H1 (cell line): ENCODE data around the gene SNED1. TPM values are rescaled to one million over a fixed set of nuclear protein-coding genes. Genes with fewer than 3 reads are reported as not detected.

Source experiments
- CTCF ChIA-PET: fragments of 300-600 bp; sonication (Branson Sonifier 250); formaldehyde crosslinking; loops from one replicate; lab custom pipeline; 2021; ENCODE audit not compliant: partially characterized antibody; lab: Charles Lee
- POLR2A ChIA-PET: fragments of 300-600 bp; sonication (Branson Sonifier 250); formaldehyde crosslinking; loops from one replicate; lab custom pipeline; 2021; ENCODE audit warnings: inconsistent platforms; ENCODE audit not compliant: partially characterized antibody; lab: Charles Lee
- DNase-seq, 2 experiments: peaks; one replicate each; pipeline versions ENCODE4 v3.0.0 to v3.0.0-alpha.2; 2010 to 2022; ENCODE audit warnings: low spot score in 2 of 2, low read depth in 1 of 2, mixed read lengths in 1 of 2
- FAIRE-seq: peaks from 2 replicates; lab custom pipeline; 2011; peaks lifted over from hg19 to GRCh38; lab: Jason Lieb, UNC
- H2AFZ ChIP-seq: 2 replicates; pipeline ENCODE4 v1.8.1; 2012; ENCODE audit warnings: low read length, inconsistent platforms
- H2AK5ac ChIP-seq: 2 replicates; pipeline ENCODE4 v1.6.1; 2013; ENCODE audit warnings: low read depth, low read length
- H2BK120ac ChIP-seq: replicated peaks from 2 replicates; pipeline ENCODE3; 2013; ENCODE audit warnings: low read depth, low read length, inconsistent platforms
- H2BK12ac ChIP-seq: 2 replicates; pipeline ENCODE4 v1.6.1; 2013; ENCODE audit warnings: low read depth, low read length
- H2BK15ac ChIP-seq: 2 replicates; pipeline ENCODE4 v1.6.1; 2013; ENCODE audit warnings: low read length
- H2BK20ac ChIP-seq: 2 replicates; pipeline ENCODE4 v1.6.1; 2013; ENCODE audit warnings: low read length
- H2BK5ac ChIP-seq: 2 replicates; pipeline ENCODE4 v1.6.1; 2013; ENCODE audit warnings: low read depth, low read length
- H3K14ac ChIP-seq: 2 replicates; pipeline ENCODE4 v1.6.1; 2013; ENCODE audit warnings: inconsistent platforms; ENCODE audit not compliant: insufficient read length
- H3K18ac ChIP-seq: 2 replicates; pipeline ENCODE4 v1.6.1; 2013; ENCODE audit warnings: low read length; ENCODE audit errors: extremely low read depth
- H3K23ac ChIP-seq: 2 replicates; pipeline ENCODE4 v1.6.1; 2013; ENCODE audit warnings: inconsistent platforms; ENCODE audit not compliant: insufficient read length
- H3K23me2 ChIP-seq: 2 replicates; pipeline ENCODE4 v1.6.1; 2013; ENCODE audit warnings: low read depth, low read length
- H3K27ac ChIP-seq: 2 replicates; pipeline ENCODE4 v1.6.1; 2011; ENCODE audit warnings: low read depth, low read length, inconsistent platforms
- H3K27me3 ChIP-seq, 4 experiments: replicated peaks in 1 of 4; 1 replicate in 1 of 4; 2 replicates in 3 of 4; pipeline versions ENCODE4 v1.6.1 to v1.8.1; 2011 to 2013; ENCODE audit warnings: low read length in 3 of 4, mild to moderate bottlenecking in 3 of 4, inconsistent platforms in 2 of 4, mixed read lengths in 2 of 4, moderate library complexity in 1 of 4; ENCODE audit not compliant: control insufficient read depth in 3 of 4, insufficient read depth in 3 of 4; ENCODE audit errors: extremely low read depth in 1 of 4
- H3K36me3 ChIP-seq, 4 experiments: 2 replicates each; pipeline versions ENCODE4 v1.6.1 to v1.8.1; 2011 to 2013; ENCODE audit warnings: mild to moderate bottlenecking in 4 of 4, low read length in 3 of 4, moderate library complexity in 2 of 4, control low read depth in 1 of 4, inconsistent platforms in 1 of 4; ENCODE audit not compliant: insufficient read depth in 4 of 4, control insufficient read depth in 2 of 4
- H3K4ac ChIP-seq: replicated peaks from 2 replicates; pipeline ENCODE3; 2013; ENCODE audit warnings: low read length, low read depth, mixed read lengths, inconsistent platforms; ENCODE audit not compliant: insufficient read length
- H3K4me1 ChIP-seq, 4 experiments: replicated peaks in 1 of 4; 1 replicate in 1 of 4; 2 replicates in 3 of 4; pipeline versions ENCODE4 v1.6.1 to v1.8.1; 2011 to 2013; ENCODE audit warnings: low read length in 3 of 4, inconsistent platforms in 2 of 4, mixed read lengths in 1 of 4; ENCODE audit not compliant: insufficient read depth in 4 of 4, control insufficient read depth in 3 of 4
- H3K4me2 ChIP-seq, 2 experiments: 2 replicates each; pipeline versions ENCODE4 v1.6.1 to v1.8.1; 2011 to 2013; ENCODE audit warnings: low read depth in 2 of 2, low read length in 2 of 2, control low read depth in 1 of 2, inconsistent platforms in 1 of 2, mild to moderate bottlenecking in 1 of 2; ENCODE audit not compliant: insufficient read depth in 1 of 2
- H3K4me3 ChIP-seq, 4 experiments: fragments of 200-600, 300-600 bp in 1 of 4; sonication (generic), shearing (Covaris generic), sonication (Bioruptor Twin) in 1 of 4; 2 replicates each; pipeline versions ENCODE4 v1.5.1 to v1.8.1; 2011 to 2016; ENCODE audit warnings: low read length in 4 of 4, low read depth in 3 of 4, control low read depth in 2 of 4, inconsistent platforms in 2 of 4, mild to moderate bottlenecking in 2 of 4, mixed read lengths in 1 of 4, moderate library complexity in 1 of 4; ENCODE audit not compliant: insufficient read depth in 2 of 4; ENCODE audit errors: extremely low read depth in 1 of 4
- H3K56ac ChIP-seq: replicated peaks from 2 replicates; pipeline ENCODE3; 2013; ENCODE audit warnings: low read depth, mild to moderate bottlenecking, mixed read lengths, low read length, inconsistent platforms; ENCODE audit not compliant: insufficient read length
- H3K79me1 ChIP-seq: 2 replicates; pipeline ENCODE4 v1.6.1; 2013; ENCODE audit warnings: low read depth, low read length, control low read depth
- H3K79me2 ChIP-seq, 2 experiments: 2 replicates each; pipeline versions ENCODE4 v1.6.1 to v1.8.1; 2012 to 2013; ENCODE audit warnings: low read length in 2 of 2, mild to moderate bottlenecking in 2 of 2, inconsistent platforms in 1 of 2; ENCODE audit not compliant: insufficient read depth in 2 of 2, control insufficient read depth in 1 of 2
- H3K9ac ChIP-seq, 4 experiments: replicated peaks in 1 of 4; 1 replicate in 1 of 4; 2 replicates in 3 of 4; pipeline versions ENCODE4 v1.6.1 to v1.8.1; 2011 to 2013; ENCODE audit warnings: low read depth in 3 of 4, low read length in 3 of 4, control low read depth in 2 of 4, mild to moderate bottlenecking in 2 of 4, moderate library complexity in 2 of 4, inconsistent platforms in 1 of 4; ENCODE audit errors: extremely low read depth in 1 of 4
- H3K9me3 ChIP-seq, 2 experiments: 2 replicates each; pipeline versions ENCODE4 v1.6.1 to v1.8.1; 2012 to 2013; ENCODE audit warnings: mild to moderate bottlenecking in 2 of 2, moderate library complexity in 2 of 2, control low read depth in 1 of 2, inconsistent platforms in 1 of 2, low read depth in 1 of 2, low read length in 1 of 2, mixed read lengths in 1 of 2; ENCODE audit not compliant: insufficient read depth in 2 of 2
- H4K20me1 ChIP-seq, 2 experiments: replicated peaks in 1 of 2; 2 replicates each; pipeline versions ENCODE3 to v1.8.1; 2011 to 2013; ENCODE audit warnings: inconsistent platforms in 2 of 2, low read length in 2 of 2, mild to moderate bottlenecking in 1 of 2; ENCODE audit not compliant: insufficient read depth in 2 of 2, control insufficient read depth in 1 of 2
- H4K5ac ChIP-seq: 2 replicates; pipeline ENCODE4 v1.6.1; 2013; ENCODE audit warnings: low read length, low read depth, mixed read lengths, inconsistent platforms; ENCODE audit not compliant: insufficient read length
- H4K8ac ChIP-seq: 2 replicates; pipeline ENCODE4 v1.8.0; 2013; ENCODE audit warnings: mild to moderate bottlenecking, moderate library complexity, low read length, inconsistent platforms; ENCODE audit not compliant: insufficient read depth; ENCODE audit errors: extremely low read depth
- H4K91ac ChIP-seq: replicated peaks from 2 replicates; pipeline ENCODE3; 2013; ENCODE audit warnings: low read length, mixed read lengths, inconsistent platforms; ENCODE audit not compliant: insufficient read length
- ASH2L ChIP-seq: fragments of 200-600, 300-600 bp; sonication (generic); IDR thresholded peaks from one replicate; pipeline ENCODE4 v1.7.1; 2017; ENCODE audit warnings: low read length
- HDAC6 ChIP-seq: IDR thresholded peaks from one replicate; pipeline ENCODE4 v1.7.1; 2012; ENCODE audit warnings: low read depth, mild to moderate bottlenecking, inconsistent platforms, low read length, moderate library complexity
- JUN ChIP-seq: IDR thresholded peaks from 2 replicates; pipeline ENCODE4 v1.6.1; 2011; ENCODE audit warnings: low read depth, mild to moderate bottlenecking, improper control_type of control experiment, low read length
- SIX5 ChIP-seq: IDR thresholded peaks from 2 replicates; pipeline ENCODE4 v1.6.1; 2011; ENCODE audit warnings: mild to moderate bottlenecking, low read depth, low read length
- SP1 ChIP-seq: IDR thresholded peaks from 2 replicates; pipeline ENCODE4 v1.6.1; 2011; ENCODE audit warnings: low read depth, low read length
- TEAD4 ChIP-seq: IDR thresholded peaks from 2 replicates; pipeline ENCODE4 v1.6.1; 2012; ENCODE audit warnings: low read depth, low read length, inconsistent platforms, mixed read lengths
- WGBS, 2 experiments: shearing (Covaris generic) in 1 of 2; methylation state at CpG; one replicate each; pipeline versions ENCODE4 v1.1.6 to v1.1.7; 2013 to 2015; ENCODE audit warnings: low lambda C conversion rate in 2 of 2, mixed read lengths in 2 of 2, inconsistent platforms in 1 of 2, low coverage in 1 of 2, missing lambda C conversion rate in 1 of 2; ENCODE audit not compliant: insufficient replicate concordance in 2 of 2, insufficient coverage in 1 of 2, insufficient read length in 1 of 2; ENCODE audit errors: extremely low coverage in 1 of 2, missing lambda C conversion rate in 1 of 2; 5-methylcytosine and 5-hydroxymethylcytosine counted together
- polyA plus RNA-seq, 7 experiments: library from polyadenylated mRNA; depleted of rRNA in 3 of 7; stranded (reverse) in 5 of 7; unstranded in 2 of 7; fragments of >200 nt in 5 of 7; fragments of 200-250 nt in 2 of 7; gene quantifications; 1 replicate in 5 of 7; 2 replicates in 1 of 7; 4 replicates in 1 of 7; pipeline versions ENCODE4 v1.2.1 to v1.2.3, GENCODE V29; 2011 to 2013; ENCODE audit warnings: missing spikeins in 2 of 7, mixed read lengths in 2 of 7
- total RNA-seq: library from RNA; stranded (reverse); fragmentation: NEBNext Ultra II Directional; extraction: Animal tissue kit (Norgen Biotek cat#: 25700); gene quantifications from 2 replicates; pipeline ENCODE4 v1.2.1, GENCODE V29; 2021
- TF ChIP-seq, protein P1 (sequence below), 3 experiments: IDR thresholded peaks; 1 replicate in 2 of 3; 2 replicates in 1 of 3; pipeline versions ENCODE4 v1.5.1 to v1.6.1; 2011; ENCODE audit warnings: low read length in 3 of 3, mild to moderate bottlenecking in 3 of 3, inconsistent platforms in 2 of 3, low read depth in 1 of 3, moderate library complexity in 1 of 3; ENCODE audit not compliant: insufficient read depth in 1 of 3; ENCODE audit errors: control extremely low read depth in 1 of 3

SNED1 gene
- total and polyA plus RNA-seq, 2 of the 8 experiments (the other 6 are each of a cell fraction or from before 2014, with no cell fraction given) = 1.9 TPM

DNA sequence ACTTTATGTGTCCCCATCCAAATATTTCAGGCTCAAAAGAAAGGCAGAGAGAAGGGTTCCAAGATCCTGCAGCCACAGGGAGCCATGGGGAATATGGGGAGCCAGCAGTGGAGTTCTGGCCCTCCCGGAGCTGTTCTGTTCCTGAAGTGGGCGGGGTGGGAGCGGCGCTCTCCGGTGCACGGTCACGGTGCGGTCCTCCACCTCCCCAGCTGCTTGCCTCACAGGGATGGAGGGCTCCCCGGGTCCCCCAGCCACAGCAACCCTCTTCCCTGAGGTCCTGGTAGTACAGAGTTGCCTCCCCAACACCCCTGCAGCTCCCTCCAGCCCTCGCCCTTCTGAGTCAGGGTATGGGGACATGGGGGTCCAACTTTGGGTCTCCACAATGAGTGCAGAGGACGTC lies 26.2 kb upstream of the SNED1 start:
- ChIA-PET CTCF (interaction anchor here (0.6 to 3.5 kb wide), 3 partner anchors 10 to 306 kb away, joined by 3 to 15 read pairs (median 5); no protein-coding TSS in a partner anchor), POLR2A (interaction anchor here (2.0 kb wide), 1 partner anchor 9 kb away, joined by 4 read pairs; no protein-coding TSS in a partner anchor)
- Histone ChIP-seq H3K14ac (no peak overlapping the region), H2BK120ac (no peak overlapping the region), H2BK5ac (no peak overlapping the region), H4K91ac (no peak overlapping the region), H2AFZ (no peak overlapping the region), H4K20me1 (no peaks in the 10 kb centered on the region), H3K79me1 (no peaks in the 10 kb centered on the region), H3K23me2 (no peaks in the 10 kb centered on the region), H3K27ac (no peak overlapping the region), H4K8ac (no peak overlapping the region), H2AK5ac (no peak overlapping the region), H2BK12ac (no peak overlapping the region), H2BK20ac (no peak overlapping the region), H3K4me1 (no peaks in the 10 kb centered on the region; a peak in 1 of 7 replicates), H3K18ac (no peak overlapping the region), H3K36me3 (no peaks in the 10 kb centered on the region), H3K9me3 (no peaks in the 10 kb centered on the region), H3K4me2 (no peak overlapping the region), H3K4ac (no peak overlapping the region), H3K9ac (no peak overlapping the region), H2BK15ac (no peak overlapping the region), H3K23ac (no peak overlapping the region), H3K56ac (no peak overlapping the region), H4K5ac (no peak overlapping the region), H3K4me3 (no peak overlapping the region), H3K79me2 (no peaks in the 10 kb centered on the region), H3K27me3 (no peaks in the 10 kb centered on the region)
- 91% methylated on average over 11 of the region's 11 CpGs; no CpG with 5 or more reads in 1 of the 2 experiments for WGBS, 2 experiments
- TF ChIP-seq HDAC6 (no peak), SP1 (no peak), TEAD4 (no peak), SIX5 (no peak), ASH2L (no peak), JUN (no peak)
- TF ChIP-seq, protein P1, sequence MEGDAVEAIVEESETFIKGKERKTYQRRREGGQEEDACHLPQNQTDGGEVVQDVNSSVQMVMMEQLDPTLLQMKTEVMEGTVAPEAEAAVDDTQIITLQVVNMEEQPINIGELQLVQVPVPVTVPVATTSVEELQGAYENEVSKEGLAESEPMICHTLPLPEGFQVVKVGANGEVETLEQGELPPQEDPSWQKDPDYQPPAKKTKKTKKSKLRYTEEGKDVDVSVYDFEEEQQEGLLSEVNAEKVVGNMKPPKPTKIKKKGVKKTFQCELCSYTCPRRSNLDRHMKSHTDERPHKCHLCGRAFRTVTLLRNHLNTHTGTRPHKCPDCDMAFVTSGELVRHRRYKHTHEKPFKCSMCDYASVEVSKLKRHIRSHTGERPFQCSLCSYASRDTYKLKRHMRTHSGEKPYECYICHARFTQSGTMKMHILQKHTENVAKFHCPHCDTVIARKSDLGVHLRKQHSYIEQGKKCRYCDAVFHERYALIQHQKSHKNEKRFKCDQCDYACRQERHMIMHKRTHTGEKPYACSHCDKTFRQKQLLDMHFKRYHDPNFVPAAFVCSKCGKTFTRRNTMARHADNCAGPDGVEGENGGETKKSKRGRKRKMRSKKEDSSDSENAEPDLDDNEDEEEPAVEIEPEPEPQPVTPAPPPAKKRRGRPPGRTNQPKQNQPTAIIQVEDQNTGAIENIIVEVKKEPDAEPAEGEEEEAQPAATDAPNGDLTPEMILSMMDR (IDR thresholded peaks at IDR 0.05; ENCODE audit: control extremely low read depth in 1 of 3, insufficient read depth in 1 of 3, low read depth in 1 of 3, low read length in 3 of 3) = no peak
- DNase-seq (no peak), FAIRE-seq (no peak)
